Heart left ventricle (tissue), 13 donors: Measurements from ENCODE around the gene RNF186.

ENCODE experiments used
- CTCF ChIP-seq, 12 donors: fragments of 200-600 bp; sonication (generic) in 4 of 12; IDR thresholded peaks; one replicate each; pipeline versions ENCODE4 v1.5.0 to v1.8.0; 2018 to 2022; ENCODE audit warnings: antibody characterized with exemption in 12 of 12, mild to moderate bottlenecking in 5 of 12
- POLR2A ChIP-seq, 2 donors: fragments of 450-650 bp; IDR thresholded peaks; one replicate each; pipeline ENCODE4 v1.6.1; 2017; ENCODE audit warnings: antibody characterized with exemption in 2 of 2, mild to moderate bottlenecking in 2 of 2, moderate library complexity in 2 of 2
- donor health status: ischemic (EF 13 %, LVEDD 7.1; RV severe dilation, severe dysfunction).
- donor health status: DM: no; HTN: yes; CAD: no.
- donor health status: DM: no; HTN: no; CAD: no.
- donor health status: ischemic (EF 25% LVEDD 6.9; RV normal size, moderate dysfunction).
- donor health status: ischemic (EF 25% LVEDD 5.7; RV mildly dilated, moderate dysfunction).
- donor health status: ischemic (EF 35%, LVEDD 5.7; RV mildly dilated, moderate dysfunction).
- donor health status: nonischemic (EF 11% LVEDD 7.7; RV severe dilation, severe dysfunction).
- donor health status: DM: yes; HTN: yes; CAD: no.
- donor health status: PGD.
- donor health status: ischemic (EF 29% LVEDD 5.4; RV normal size, mild dysfunction).
- donor health status: nonischemic (EF 23%, LVEDD 6.1; RV moderate dilation, normal function).

- TF ChIP-seq POLR2A (IDR thresholded peaks at IDR 0.05) = no peak
- no peak for TF ChIP-seq CTCF (IDR thresholded peaks at IDR 0.05)
Measured at GRCh38 chr1:19773485-19773884, 41.6 kb downstream of the RNF186 start.
